Astrocyte of the hippocampus (primary cell): ENCODE measurements around the gene INHA.
A peak's percentile ranks its signal among the peaks of the same experiment; 100 is the strongest.

ENCODE experiments used
- DNase-seq: peaks from one replicate; pipeline ENCODE4 v3.0.0; 2011; ENCODE audit warnings: low read depth, low spot score

Gene INHA

DNA sequence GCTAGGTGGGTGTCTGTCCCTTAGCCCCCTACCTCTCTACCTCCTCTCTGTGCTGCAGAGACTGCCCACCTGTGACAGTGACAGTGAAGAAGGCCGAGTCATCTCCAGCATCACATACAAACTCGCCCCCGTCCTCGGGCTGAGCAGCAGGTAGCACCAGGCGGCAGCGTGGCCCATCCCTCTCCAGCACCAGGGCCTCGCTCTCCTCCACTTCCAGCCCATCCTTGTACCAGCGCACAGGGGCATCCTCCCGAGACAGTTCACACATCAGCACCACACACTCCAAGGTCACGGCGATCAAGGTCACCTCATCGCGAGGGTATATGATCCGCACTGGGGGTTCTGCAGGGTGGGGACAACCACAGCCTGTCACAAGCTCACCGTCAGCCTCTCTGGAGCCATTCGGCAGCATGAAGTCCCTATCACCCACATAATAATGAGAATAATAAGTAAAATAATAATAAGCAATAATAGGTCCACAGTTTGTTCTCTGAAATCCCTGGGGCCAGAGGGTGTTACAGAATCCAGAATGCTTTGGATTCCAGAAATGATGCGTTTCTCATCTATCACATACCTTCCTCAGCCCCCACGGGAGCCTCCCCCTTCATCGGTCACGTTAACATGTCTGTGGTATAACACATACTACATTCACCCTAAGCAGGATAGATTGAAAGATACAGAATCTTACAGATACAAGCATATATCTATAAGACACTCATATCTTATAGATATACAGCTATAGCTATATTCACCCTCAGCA is 12.8 kb upstream of the INHA start:
- no peak for DNase-seq

DNA sequence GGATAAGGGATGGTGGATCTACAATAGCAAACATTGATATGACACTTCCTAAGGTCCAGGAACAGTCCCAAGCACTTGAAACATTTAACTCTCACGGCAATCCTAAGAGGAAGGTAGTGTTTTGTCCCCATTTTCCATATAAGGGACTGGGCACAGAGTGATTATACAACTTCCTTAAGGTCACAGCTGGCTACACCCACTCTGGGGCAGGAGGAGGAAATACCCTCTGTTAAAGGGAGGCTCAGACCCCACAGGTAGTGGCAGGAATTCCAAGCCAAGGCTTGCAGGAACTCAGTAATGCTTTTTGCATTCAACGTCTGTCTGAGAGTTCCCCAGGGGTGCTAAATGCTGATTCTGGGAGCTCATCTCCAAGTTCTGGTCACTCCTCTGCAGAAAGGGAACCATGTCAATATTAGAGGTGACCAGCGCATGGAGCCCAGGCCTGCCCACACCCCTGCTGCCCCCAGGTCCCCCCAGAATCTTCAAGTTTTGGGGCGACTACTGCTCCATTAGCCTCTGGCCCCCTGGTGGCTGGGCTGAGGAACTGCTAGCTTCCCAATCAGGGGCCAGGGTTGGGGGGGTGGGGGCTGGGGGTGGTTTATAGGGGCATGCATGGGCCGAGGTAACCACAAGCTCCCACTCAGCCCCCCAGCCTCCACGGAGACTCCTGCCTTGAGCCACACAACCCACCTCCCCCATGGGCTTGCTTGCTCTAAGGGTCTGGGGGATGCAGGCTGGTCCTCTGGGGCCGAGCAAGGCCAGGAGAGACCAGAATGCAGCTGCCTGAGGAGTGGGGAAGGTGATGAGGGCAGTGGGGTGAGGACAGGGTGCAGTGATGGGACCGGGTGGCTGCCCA is 11.8 kb upstream of the INHA start:
- no peak for DNase-seq

DNA sequence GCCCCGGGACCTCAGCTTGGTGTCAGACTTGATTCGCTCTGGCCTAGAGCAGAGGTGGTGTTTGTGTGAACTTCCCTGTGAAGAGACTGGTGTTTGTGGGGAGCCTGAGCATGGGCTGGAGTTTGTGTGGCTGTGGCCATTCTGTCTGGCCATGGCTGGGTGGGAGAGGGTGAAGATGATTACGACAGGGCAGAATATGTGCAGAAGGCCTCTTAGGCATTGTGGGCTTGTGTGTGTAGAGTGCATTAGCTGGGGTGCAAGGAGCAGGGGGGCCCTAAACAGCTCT is 11.3 kb upstream of the INHA start:
- DNase-seq, result no peak

DNA sequence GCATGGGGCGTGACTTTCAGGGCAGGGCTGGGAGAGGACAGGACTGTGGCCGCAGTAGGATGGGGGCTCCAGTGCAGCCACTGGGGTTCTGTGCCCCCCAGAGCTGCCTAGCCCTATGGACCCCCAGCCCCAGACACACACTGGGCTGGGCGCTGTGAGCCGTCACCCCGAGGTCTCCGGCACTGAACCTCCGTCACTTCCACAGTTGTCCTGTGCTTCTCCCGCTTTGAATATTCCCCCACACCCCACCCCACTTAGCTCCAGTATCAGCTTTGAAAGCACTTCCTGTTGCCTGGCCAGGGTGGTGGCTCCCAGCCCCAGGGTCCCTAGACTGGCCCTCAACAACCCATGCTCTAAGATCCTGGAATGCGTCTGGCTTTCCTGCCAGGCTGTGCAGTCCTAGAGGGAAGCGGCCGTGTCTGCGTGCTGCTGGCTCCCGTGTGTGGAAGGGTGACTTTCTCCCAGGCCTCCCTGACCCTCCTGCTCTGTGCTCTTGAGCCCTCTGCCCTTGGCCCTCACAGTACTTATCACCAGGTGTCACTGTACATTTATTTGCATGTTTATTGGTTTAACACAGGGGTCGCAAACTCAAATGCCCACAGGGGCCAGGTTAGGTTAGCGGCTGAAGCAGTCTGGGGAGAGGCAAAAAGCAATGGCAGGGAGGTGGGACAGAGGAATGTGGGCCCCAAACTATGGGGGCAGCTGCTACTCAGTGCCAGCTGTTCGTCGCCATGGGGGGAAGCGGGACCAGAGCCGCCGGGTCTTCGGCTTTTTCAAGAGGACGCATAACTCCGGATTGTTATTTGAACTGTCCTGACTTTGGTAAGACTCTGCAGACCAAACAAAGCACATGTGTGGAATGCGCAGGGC is 10.7 kb upstream of the INHA start:
- DNase-seq, result no peak

DNA sequence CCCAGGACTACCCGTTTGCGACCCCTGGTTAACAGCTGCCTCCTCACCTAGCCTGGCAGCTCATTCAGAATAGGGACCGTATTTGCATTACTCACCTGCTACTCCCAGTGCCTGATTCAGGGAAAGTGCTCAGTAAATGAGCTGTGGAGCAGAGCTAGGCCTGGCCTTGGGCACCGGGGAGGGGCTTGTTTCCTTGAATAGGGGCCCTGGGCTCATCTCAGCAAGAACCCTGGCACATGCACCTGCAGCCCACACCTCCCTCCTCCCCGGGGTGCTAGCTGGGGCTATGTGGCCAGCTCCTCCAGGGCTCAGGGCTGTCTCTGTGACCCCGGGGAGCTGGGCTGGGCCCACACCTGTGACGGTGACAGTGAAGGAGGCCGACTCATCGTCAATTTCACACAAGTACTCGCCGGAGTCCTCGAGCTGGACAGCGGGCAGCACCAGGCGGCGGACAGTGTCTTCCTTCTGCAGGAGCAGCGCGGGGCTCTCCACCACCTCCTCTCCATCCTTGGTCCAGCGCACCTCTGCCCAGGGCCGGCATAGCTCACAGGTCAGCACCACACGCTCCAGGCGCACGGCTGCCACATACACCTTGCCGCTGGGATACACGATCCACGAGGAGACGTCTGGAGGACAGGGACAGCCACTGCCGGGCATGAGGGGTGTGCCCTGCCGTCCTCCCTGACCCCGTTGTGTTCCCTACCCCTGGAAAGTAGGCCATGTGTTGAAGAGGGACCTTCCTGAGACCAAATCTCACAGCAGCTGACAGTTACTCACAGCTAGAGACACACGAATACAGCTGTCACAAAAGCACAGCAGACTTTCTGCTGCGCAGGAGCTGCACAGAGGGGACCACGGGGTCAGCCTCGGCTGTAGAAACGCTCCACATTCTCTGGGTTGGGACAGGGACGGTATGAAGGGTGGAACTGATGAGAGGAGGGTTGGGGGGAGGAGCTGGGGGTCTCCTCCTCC is 9.8 kb upstream of the INHA start:
- DNase-seq, result no peak

DNA sequence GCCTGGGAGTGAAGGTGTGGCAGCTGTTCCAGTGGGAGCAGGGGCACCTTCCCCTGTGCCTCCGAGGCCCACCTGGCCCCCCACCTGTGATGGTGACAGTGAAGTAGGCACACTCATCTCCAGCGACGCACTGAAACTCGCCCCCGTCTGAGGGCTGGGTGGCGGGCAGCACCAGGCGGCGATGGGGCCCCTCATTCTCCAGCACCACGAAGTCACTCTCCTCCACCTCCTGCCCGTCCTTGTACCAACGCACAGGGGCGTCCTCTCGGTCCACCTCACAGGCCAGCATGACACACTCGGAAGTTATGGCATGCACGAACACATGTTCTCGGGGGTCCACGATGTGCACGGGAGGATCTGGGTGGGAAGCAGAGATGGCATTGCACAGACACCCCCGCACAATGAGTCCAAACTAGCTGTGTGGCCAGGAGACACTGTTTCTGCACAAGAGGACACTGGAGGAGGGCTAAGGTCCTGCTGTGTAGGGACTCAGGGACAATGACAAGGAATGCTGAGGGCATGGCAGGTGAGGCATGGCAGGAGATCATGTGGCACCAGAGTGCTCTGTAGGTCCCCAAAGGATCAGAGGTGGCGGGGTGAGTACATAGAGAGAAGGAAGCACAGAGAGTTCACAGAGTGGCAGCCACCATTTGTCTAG is 8.7 kb upstream of the INHA start:
- DNase-seq, result no peak

DNA sequence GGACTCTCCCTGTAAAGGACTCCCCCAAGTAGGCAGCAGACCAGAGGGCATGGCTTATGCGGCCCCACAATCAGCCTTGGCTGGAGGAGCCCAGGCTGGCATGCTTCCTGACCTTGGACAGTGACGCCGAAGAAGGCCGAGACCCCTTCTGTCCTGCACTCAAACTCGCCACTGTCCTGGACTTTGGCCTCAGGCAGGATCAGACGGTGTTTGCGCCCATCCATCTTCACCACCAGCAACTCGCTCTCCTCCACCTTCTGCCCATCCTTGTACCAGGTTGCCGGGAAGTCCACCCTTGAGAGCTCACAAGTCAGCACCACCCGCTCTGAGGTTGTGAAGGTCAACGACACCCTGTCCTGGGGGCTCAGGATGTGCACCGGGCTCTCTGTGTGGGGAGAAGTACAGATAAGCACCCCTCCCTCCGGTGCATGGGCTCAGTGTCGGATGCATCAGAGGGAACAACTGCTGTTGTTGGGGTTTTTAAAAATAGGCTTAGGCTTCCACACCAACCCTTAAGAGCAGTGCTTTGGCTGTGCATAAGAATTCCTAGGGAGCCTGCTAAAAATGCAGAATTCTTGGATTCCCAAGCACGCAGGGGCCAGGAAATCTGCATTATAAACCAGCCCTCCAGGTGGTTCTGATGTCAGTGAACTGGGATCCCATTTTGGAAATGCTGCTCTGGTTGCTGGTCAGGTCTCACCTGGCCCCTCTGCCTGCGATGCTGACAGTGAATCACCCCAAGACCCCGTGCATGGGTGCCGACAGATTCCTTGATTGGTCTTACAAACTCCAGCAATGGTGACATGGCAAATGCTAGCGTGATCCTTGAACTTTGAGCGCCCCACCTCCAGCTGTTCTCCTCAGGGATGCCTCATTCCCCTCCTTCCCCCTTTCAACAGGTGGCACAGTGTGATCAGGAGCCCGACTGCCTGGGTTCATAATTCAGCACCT is 6.7 kb upstream of the INHA start:
- DNase-seq, result no peak

DNA sequence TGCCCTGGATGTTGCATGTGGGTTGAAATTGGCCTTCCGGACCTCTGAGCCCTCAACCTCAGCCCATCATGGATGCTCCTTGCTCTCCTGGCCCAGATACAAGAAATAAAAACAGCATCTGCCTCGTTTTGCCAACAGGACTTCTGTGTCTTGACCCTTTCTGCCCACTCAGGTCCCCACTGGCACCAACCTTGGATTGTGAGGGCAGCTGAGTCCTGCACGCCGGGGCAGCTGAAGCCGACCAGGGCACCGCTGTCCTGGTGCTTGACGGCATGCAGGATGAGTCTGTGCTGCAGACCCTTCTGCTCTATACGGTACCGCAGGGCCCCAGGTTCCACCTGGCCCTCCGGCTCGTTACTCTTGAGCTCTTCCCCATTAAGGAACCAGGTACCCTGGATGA is 5.5 kb upstream of the INHA start:
- DNase-seq, result no peak

DNA sequence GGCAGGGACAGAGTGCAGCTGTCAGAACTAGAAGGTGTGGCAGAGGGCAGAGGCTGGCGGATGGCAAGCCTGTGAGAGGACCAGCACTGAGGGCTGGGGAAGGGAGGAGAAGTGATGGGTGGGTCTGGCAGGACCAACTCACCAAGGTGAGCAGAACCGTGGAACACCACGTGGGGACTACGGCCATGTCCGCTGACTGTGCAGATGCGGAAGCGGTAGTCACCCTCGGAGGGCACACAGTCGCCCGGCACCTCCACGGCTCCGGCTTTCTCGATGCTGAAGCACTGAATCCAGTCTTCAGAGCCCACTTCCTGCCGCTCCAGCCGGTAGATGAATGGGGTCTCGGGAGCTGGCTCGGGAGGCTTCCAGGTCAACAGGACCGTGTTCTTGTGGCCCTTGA is 5.0 kb upstream of the INHA start:
- DNase-seq, result no peak

DNA sequence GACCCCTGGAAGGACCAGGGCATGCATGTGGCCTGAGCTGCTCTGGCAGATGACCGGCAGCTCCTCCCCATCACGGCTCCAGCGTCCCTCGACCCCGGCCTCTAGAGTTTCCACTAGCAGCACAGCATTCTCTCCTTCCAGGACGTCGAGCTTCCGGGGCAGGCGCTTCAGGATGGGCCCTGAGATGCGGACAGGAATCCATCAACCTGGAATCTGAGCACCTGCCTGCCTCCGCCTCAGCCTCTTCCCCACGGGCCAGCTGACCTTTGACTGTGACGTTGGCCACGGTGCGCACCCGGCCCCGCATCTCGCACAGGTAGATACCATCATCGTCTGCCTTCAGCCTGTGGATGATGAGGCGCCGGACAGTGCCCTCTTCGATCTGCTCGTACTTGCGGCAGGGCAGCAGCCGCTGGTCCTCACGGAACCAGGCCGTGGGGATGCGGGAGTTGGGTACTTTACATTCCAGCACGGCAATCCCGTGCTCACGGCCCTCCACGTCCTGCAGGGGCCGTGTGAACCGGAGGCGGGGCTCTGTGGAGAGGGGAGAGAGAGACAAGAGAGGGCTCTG is 4.2 kb upstream of the INHA start:
- DNase-seq, result no peak

DNA sequence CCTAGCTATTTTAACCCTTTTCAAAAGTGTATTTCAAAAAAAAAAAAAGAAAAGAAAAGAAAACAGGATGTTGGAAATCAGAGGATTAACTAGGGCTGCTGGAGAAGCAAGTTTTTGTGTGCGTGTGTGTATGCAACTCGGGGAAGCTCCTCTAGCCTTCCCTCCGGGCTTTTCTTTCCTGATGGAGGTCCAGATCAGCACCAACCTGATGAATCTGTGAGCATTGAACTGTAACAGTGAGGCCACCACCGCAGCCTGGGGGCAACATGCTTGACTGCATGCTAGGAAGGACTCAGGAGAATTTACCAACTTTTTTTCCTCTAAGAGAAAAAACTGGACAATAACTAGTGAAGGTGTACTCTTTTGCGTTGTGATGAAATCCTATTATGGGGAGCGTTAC is 3.1 kb upstream of the INHA start:
- DNase-seq, result peak; percentile 43

DNA sequence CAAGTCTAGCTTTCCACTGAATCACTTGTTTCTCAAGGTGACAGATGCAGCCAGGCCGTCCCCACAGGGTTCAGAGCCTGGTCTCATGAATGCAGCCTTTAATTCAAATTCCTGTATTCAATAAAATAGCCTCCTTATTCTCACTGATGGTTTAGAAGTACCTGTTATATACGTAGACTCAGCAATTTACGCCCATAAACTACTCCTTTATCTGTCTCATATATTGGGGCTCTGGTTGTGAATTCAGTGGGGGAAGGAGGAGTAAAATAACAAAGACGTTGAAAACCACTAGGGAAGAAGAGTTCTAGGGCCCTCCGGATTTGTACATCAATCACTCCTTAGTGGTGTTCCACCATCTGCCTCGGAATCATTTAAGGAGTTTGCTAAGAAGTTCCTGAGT is 2.5 kb upstream of the INHA start:
- no peak for DNase-seq

DNA sequence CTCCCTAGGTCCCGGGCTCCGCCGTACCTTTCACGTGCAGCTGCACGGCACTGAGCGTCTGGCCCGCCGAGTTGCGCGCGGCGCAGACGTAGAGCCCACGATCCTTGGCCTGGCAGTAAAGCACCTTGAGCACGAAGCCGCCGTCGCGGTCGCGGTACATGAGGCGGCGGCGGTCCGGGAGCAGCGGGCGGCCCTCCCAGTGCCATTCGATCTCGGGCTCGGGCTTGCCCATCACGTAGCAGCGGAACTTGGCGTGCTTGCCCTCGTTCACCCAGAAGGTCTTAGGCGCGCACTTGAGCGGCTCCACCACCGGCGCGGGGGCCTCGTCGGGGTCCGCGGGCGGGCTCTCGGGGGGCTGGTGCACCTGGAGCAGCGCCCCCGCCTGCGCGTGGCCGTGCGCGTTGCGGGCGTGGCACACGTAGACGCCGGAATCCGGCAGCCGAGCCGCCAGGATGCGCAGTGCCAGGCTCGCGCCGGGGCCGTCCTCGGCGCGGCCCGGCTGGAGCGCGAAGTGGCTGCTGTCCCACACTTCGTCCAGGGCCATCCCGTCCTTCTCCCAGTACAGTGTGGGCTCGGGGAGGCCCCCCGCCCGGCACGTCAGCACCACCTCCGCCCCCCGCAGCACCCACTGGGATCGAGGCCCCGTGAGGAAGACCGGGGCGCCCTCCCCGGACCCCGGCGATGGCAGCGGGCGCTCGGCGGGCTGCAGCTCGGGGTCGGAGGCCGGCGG is 1.8 kb upstream of the INHA start:
- peak; percentile 72 for DNase-seq

DNA sequence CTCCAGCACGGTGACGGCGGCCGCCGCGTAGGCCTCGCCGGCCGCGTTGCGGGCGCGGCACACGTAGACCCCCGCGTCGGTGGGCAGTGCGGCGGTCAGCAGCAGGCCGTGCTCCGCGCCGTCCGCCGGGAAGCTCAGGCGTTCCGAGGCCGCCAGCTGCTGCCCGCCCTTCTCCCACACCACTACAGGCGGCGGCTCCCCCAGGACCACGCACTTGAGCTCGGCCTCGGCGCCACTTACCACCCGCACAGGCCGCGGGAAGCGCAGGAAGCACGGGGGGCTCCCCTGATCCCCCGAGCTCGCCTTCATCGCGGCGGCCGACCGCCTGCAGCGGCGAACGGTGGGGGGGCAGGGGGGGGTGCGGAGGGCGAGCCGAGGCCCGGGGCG is 1.2 kb upstream of the INHA start:
- peak; percentile 68 for DNase-seq

DNA sequence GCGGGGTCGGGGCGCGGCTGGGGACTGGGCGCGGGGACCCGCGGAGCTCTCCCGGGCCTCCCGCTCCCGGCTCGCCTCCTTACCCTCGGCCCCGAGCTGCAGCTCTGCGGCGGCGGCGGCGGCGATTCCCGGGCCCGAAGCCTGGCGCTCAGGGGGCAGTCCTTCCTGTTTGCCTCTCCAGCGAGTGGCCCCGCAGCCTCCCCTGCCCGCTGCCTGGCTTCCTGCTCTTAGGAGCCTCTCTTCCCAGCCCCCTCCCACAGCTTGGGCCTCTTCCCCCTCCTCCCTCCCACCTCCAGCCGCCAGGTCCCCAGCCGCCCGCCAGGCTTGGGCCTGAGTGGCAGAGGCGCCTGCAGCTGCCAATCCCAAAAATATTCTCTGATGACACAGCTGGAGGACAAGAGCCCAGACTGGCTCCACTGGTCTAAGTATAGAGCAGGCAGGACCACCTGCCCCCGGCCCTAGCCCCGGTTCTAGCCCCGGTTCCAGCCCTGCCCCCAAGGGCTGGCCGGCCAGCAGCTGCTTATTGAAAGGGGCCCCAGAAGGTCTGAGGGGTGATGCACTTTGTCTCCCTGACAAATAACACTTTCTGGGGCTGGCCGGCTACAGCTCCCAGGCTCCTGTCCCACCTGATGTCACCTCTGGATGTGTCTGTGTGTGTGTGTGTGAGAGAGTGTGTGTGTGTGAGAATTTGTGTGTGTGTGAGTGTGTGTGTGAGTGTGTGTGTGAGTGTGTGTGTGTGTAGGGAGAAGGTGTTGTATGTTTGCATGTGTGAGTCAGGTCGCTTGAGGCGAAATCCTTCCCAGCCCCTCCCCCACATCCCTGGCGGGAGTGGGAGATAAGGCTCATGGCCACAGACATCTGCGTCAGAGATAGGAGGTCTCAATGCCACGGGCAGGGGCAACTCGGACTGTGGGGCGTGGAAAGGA is 536 bp upstream of the INHA start, which contains the start of gene OBSL1:
Gene OBSL1 (minus strand): TSS at position 229 of the 926 bp plus-strand sequence. CDS start 307 bp downstream, outside the sequence.
- peak; percentile 92 for DNase-seq

DNA sequence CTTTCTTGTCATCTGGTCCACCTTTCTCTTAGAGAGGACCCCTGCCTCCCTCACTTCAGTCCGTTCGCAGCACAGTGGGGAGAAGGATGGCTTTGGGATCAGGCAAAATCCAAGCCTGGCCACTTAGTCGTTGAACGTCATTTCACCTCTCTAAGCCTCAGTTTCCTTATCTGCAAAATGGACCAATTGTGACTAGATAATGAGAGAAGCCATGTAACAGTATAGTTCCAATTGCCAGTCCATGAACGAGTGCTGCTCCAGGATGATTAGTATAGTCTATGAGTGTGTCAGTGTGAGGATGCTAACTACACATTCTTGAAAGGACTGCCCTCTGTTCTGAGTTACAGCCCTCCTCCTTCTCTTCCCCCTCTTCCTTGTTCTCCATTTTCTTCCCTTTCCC is 1.1 kb downstream of the INHA start:
- DNase-seq, result no peak
